Urinary bladder (tissue), 4 donors: ENCODE results near the gene TRABD. TPM values are rescaled to one million over a fixed set of nuclear protein-coding genes. Genes with fewer than 3 reads are reported as not detected.
"Not testable (repeated sequence)": the region's sequence is repeated elsewhere in the genome, so short reads cannot be mapped to it uniquely, and the experiment has no call there.

Experiments
- DNase-seq: peaks from one replicate; pipeline ENCODE4 v3.0.0-alpha.2; 2015; ENCODE audit errors: extremely low spot score
- H3K27ac ChIP-seq: one replicate; pipeline ENCODE4 v1.5.1; 2013; ENCODE audit warnings: low read depth, mild to moderate bottlenecking, moderate library complexity
- H3K36me3 ChIP-seq: one replicate; pipeline ENCODE4 v1.6.1; 2013; ENCODE audit warnings: mild to moderate bottlenecking, moderate library complexity; ENCODE audit not compliant: insufficient read depth
- H3K4me1 ChIP-seq: one replicate; pipeline ENCODE4 v1.6.1; 2013; ENCODE audit warnings: mild to moderate bottlenecking, moderate library complexity; ENCODE audit not compliant: insufficient read depth
- H3K4me3 ChIP-seq: one replicate; pipeline ENCODE4 v1.5.1; 2013; ENCODE audit warnings: low read depth, low read length
- WGBS: extraction: QIAGEN DNeasy Blood & Tissue Kit; methylation state at CpG from one replicate; pipeline ENCODE4 v1.1.7; 2013; 5-methylcytosine and 5-hydroxymethylcytosine counted together
- polyA plus RNA-seq: library from polyadenylated mRNA; stranded (reverse); fragments of 200-250 nt; gene quantifications from one replicate; pipeline ENCODE4 v1.2.3, GENCODE V29; 2013
- total RNA-seq: library from RNA; depleted of rRNA; stranded (reverse); fragments of >200 nt; gene quantifications from one replicate; pipeline ENCODE4 v1.2.3, GENCODE V29; 2014
- donor health status: healthy with polysubstance abuse.
- donor health status: healthy.

TRABD gene, protein sequence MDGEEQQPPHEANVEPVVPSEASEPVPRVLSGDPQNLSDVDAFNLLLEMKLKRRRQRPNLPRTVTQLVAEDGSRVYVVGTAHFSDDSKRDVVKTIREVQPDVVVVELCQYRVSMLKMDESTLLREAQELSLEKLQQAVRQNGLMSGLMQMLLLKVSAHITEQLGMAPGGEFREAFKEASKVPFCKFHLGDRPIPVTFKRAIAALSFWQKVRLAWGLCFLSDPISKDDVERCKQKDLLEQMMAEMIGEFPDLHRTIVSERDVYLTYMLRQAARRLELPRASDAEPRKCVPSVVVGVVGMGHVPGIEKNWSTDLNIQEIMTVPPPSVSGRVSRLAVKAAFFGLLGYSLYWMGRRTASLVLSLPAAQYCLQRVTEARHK
- 7.7 TPM for total RNA-seq
- 36.4 TPM for polyA plus RNA-seq

DNA sequence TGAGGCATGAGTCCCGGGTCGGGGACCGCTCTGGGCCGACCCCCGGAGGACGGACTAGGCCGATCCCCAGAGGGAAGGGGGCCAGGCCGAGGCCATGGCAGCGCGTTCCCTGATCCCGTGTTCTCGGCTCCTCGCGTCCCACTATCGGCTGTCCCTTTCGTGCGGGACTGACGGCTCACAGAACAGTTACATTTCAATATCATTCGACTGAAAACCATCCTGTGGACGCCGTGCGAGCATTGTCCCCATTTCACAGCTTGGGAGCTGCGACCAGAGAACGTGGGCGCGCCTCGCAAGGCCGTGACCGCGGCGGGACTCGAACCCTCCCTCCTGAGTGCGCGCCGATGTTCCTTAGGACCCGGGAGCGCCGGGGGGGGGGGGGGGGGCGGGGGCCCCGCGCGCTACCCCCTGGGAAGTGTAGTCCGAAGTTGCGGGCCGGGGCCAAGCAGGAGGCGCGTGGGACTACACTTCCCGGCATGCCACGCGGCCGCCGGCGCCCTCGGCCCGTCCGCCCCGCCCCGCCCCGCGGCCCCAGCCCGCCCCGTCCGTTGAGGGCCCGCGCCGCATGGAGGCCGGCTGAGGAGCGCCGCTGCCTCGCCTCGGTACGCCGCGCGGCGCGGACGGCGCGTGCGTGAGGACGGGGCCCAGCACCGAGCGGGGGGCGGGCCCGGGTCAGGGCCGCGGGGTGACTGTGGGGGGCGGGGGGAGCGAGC, at the start of gene TRABD:
Gene TRABD (plus strand): TSS at position 539 of the 713 bp plus-strand sequence. CDS start 7,148 bp downstream, outside the sequence.
- peaks cover 7% of the 10 kb centered on the region for H3K4me1 ChIP-seq
- no peak for DNase-seq
- 2% methylated on average over 83 of the region's 90 CpGs for WGBS
- H3K27ac ChIP-seq: peak within 1 kb of the TSS; percentile 51
- no peaks in the 10 kb centered on the region for H3K36me3 ChIP-seq
- H3K4me3 ChIP-seq: peak within 1 kb of the TSS; percentile 79

DNA sequence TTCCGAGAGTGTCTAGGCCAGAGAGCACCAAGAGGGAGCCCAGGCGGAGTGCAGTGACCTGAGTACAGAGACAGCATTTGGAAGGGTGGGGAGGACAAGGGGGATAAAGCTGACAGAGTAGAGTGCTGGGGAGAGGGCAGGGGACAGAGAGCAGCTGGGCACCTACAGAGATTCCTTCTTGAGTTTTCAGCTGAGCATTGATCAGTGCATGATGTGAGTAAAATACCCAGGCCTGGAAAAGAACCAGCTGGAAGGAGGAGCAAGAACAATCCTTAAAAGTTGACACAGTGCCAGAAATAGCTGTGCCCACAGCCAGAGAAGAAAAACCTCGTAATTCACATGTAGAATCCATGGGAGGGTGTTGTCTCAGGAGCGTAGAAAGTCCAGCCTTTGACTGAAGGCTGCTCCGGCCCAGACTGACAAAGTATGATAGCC, 49.1 kb upstream of the TRABD start:
- no peaks in the 10 kb centered on the region for H3K36me3 ChIP-seq
- WGBS: 73% methylated on average over 5 of the region's 5 CpGs
- H3K4me3 ChIP-seq: no peak overlapping the region
- no peak overlapping the region for H3K27ac ChIP-seq
- no peak for DNase-seq
- no peaks in the 10 kb centered on the region for H3K4me1 ChIP-seq

DNA sequence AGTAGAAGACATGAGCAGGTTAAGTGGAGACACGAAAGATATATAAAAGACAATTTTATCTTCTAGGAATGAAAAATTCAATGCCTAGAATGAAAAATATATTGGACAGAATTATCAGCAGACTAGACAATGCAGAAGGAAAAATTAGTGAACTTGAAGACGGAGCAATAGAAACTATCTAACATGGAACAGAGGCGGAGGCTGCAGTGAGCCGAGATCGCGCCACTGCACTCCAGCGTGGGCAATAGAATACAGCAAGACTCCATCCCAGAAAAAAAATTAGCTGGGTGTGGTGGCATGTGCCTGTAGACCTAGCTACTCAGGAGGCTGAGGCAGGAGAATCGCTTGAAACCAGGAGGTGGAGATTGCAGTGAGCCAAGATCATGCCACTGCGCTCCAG, 48.4 kb upstream of the TRABD start:
- DNase-seq, H3K4me3 ChIP-seq, H3K4me1 ChIP-seq, H3K36me3 ChIP-seq, H3K27ac ChIP-seq: not testable (repeated sequence)
- 98% methylated on average over 9 of the region's 9 CpGs for WGBS

DNA sequence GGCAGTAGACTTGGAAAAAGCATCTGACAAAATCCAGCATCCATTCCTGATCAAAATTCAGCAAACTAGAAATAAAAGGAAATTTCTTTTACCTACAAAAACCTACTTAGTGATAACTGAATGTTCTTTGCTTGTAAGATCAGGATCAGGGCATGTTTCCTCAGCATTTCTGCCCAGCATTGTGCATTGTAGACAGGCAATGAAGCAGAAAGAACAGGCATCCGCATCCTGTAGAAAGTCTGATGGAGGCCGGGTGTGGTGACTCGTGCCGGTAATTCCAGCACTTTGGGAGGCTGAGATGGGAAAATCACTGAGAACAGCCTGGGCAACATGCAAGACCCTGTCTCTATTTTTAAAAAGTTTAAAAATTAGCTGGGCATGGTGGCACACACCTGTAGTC, 47.7 kb upstream of the TRABD start:
- H3K4me3 ChIP-seq: no peak overlapping the region
- 97% methylated on average over 4 of the region's 4 CpGs for WGBS
- no peaks in the 10 kb centered on the region for H3K36me3 ChIP-seq
- H3K27ac ChIP-seq: no peak overlapping the region
- no peaks in the 10 kb centered on the region for H3K4me1 ChIP-seq
- DNase-seq: no peak

DNA sequence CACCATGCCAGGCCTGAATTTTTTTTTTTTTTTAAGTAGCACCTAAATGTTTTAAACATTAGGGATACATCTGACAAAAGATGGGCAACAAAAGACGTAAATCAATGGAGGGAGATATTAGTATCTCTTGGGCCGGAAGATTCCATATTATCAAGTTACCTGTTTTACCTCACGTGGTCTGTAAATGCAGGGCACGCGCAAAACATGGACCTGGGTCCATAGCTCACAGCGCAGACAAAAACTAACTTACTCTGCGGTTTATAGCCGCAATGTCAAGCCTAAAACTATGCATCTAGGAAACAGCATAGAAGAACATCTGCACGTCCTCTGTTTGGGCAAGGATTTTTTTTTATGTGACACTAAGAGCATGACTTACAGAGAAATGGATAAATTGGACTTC, 46.7 kb upstream of the TRABD start:
- Histone ChIP-seq H3K27ac (no peak overlapping the region), H3K4me3 (no peak overlapping the region), H3K4me1 (no peaks in the 10 kb centered on the region), H3K36me3 (no peaks in the 10 kb centered on the region)
- DNase-seq: no peak
- WGBS: 85% methylated on average over 9 of the region's 9 CpGs

DNA sequence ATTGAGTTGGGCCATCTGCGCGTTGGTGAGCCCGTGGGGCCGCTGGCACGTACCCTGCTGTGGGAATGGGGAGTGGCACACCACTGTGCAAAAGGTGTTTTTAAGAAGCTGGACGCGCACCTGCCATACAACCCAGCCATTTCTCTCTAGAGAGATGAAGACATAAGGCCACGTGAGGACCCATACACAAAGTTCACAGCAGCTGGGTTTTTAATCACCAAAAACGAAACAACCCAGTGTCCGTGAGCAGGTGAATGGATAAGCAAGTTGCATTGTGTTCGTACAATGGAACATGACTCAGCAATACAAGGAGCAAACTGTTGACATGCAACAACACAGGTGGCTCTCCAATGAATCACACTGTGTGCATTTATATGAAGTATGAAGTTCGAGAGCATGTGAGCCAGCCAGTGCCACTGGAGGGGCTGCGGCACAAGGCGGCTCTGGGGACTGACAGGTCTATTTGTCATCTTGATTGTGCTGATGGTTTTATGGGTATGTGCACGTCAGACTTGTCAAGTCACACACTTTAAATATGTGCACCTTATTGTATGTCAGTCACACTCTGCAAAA, 45.8 kb upstream of the TRABD start:
- WGBS: 81% methylated on average over 15 of the region's 15 CpGs
- Histone ChIP-seq H3K36me3 (no peaks in the 10 kb centered on the region), H3K4me1 (no peaks in the 10 kb centered on the region)

DNA sequence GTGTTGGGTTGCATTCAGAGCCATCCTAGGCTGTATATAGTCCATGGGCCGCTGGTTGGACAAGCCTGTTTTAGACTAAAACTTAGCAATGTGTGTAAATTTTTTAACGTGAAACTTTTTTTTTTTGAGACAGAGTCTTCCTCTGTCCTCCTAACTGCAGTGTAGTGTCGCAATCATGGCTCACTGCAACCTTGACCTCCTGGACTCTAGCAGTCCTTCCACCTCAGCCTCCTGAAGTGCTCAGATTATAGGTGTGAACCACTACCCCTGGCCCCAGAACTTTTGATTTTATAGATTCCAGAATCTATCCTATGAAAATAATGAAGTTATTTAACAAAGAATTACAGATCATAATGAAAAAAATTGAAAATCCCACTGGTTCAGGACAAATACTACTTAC, 45.1 kb upstream of the TRABD start:
- Histone ChIP-seq H3K4me3 (no peak overlapping the region), H3K36me3 (no peaks in the 10 kb centered on the region), H3K4me1 (no peaks in the 10 kb centered on the region), H3K27ac (no peak overlapping the region)
- DNase-seq: no peak
- WGBS: 68% methylated on average over 3 of the region's 3 CpGs

More for the DNA sequence above, 45.8 kb upstream of the TRABD start:
- DNase-seq: no peak
- Histone ChIP-seq H3K27ac (no peak overlapping the region), H3K4me3 (no peak overlapping the region)

DNA sequence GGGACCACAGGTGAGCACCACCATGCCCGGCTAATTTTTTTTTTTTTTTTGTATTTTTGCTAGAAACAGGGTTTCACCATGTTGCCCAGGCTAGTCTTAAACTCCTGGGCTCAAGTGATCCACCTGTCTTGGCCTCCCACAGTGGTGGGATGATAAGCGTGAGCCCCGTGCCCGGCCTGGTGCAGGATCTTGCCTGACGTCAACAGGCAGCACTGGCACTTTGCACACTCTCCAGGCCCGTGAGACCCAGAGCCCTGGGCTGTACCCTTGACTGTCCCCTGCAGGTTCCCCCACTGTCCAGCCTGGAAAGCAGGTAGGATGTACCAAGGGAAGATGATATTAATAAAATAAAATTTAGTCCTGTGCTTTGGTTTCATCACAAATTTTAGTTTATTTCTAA, 44.3 kb upstream of the TRABD start:
- no peak for DNase-seq
- Histone ChIP-seq H3K27ac (no peak overlapping the region), H3K4me1 (no peaks in the 10 kb centered on the region), H3K36me3 (no peaks in the 10 kb centered on the region), H3K4me3 (no peak overlapping the region)
- WGBS: 70% methylated on average over 6 of the region's 6 CpGs

DNA sequence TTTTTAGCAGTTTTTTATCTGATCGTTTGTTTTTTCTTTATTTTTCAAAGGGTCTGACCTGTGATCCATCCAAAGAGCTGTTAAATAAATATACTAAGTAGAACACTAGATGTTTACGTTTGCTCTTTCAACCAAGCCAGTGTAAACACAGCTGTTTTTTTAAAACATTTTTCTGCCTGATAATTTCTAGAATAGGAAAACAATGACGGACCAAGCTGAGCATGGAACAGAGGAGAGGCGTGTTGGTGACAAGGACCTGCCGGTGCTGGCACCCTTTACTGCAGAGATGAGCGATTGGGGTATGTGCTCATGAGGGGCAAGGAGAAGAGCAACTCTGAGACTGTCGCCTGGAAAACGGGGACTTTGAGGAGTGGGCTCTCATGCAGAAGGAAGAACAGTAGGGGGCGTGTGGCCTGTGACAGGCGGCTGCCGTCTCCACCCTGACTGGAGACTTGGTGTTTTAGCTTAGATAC, 43.8 kb upstream of the TRABD start:
- H3K4me3 ChIP-seq: no peak overlapping the region
- DNase-seq: no peak
- no peak overlapping the region for H3K27ac ChIP-seq
- no peaks in the 10 kb centered on the region for H3K36me3 ChIP-seq
- H3K4me1 ChIP-seq: no peaks in the 10 kb centered on the region
- WGBS: 33% methylated on average over 11 of the region's 11 CpGs

DNA sequence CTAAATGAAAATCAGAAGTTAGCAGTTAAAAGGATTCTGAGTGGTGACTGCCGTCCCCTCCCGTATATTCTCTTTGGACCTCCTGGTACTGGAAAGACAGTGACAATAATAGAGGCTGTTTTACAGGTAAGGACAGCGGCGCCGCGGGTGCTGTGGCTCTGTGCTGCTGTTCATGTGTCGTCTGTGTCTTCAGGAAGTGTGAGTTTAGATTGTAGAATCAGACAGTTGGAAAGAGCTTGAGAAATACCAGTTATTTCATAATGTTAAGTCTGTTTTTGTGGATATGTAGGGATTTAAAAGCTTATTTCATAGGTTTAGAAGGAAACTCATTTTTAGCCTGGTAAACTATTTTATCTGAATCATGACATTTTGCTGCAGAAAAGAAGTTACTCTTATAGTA, 42.6 kb upstream of the TRABD start:
- Histone ChIP-seq H3K4me3 (no peak overlapping the region), H3K27ac (no peak overlapping the region), H3K36me3 (no peaks in the 10 kb centered on the region), H3K4me1 (no peaks in the 10 kb centered on the region)
- DNase-seq: no peak
- 66% methylated on average over 7 of the region's 7 CpGs for WGBS

DNA sequence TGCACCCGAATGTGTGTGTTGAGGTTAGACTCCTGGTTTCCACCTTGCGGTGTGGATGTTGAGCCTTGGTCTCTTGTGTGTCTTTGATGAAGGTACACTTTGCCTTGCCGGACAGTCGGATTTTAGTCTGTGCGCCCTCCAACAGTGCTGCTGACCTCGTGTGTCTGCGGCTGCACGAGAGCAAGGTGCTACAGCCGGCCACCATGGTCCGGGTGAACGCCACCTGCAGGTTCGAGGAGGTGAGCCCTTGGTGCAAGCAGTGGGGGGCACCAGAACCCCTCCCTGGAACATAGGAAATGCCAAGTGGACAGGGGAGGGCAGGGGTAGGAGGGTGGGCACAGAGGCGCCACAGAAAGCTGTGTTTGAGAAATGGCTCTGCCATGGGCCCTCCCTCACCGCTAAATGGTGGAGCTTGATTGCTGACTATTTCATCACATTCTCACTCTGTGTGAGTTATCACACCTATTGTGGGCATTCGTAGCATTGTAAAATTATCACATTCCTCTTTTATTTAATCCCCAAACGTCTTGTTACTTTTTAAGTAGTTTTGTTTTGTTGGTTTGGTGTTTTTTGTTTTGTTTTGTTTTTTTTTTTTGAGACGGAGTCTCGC, 41.6 kb upstream of the TRABD start:
- 88% methylated on average over 18 of the region's 18 CpGs for WGBS
- H3K27ac ChIP-seq: no peak overlapping the region
- no peaks in the 10 kb centered on the region for H3K36me3 ChIP-seq
- DNase-seq: no peak
- no peak overlapping the region for H3K4me3 ChIP-seq
- no peaks in the 10 kb centered on the region for H3K4me1 ChIP-seq

DNA sequence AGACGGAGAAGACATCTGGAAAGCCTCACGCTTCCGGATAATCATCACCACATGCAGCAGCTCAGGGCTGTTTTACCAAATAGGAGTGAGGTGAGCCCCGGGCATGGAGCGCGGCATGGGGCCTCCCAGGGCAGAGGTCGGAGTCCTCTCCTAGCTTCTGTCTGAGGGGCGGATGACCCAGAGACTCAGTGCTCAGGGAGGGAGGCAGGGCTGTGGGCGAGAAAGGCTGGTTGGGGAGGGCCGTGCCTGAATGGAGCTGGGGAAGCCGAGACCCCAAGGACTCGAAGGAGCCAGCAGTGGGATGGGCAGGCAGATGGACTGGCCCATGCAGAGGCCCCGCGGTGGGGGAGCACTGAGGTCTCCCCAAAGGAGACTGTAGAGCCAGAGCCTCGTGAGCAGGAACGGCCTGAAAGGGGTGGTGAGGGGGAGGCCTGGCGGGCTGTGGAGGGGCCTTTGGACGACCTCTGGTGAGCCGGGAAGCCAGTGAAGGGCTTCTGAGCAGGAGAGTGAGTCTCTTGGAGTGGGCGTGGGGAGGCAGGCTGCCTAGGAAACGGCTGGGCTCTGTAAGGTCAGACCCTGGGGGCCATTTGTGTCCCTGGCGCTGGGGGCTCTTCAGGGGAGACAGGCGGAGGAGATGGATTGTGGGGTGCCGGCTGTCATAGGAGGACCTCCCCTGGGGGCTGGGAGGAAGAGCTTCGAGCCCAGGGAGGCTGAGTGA, 39.8 kb upstream of the TRABD start:
- DNase-seq: no peak
- no peak overlapping the region for H3K27ac ChIP-seq
- 71% methylated on average over 25 of the region's 25 CpGs for WGBS

More for the DNA sequence above, 39.8 kb upstream of the TRABD start:
- H3K4me1 ChIP-seq: no peaks in the 10 kb centered on the region
- H3K36me3 ChIP-seq: no peaks in the 10 kb centered on the region
- no peak overlapping the region for H3K4me3 ChIP-seq
